Neural cell (in vitro differentiated cells): Measurements from ENCODE around the gene MTFR2. TPM values are rescaled to one million over a fixed set of nuclear protein-coding genes. Genes with fewer than 3 reads are reported as not detected.

Source experiments
- H2AFZ ChIP-seq: fragments of 200-600, 300-800 bp; sonication (generic), shearing (Covaris generic); 2 replicates; pipeline ENCODE4 v1.6.0; 2014; ENCODE audit warnings: low read depth, mild to moderate bottlenecking, antibody characterized with exemption, low read length, moderate library complexity
- H3F3A ChIP-seq: fragments of 200-600 bp; shearing (Covaris generic); 2 replicates; pipeline ENCODE4 v1.6.1; 2016; ENCODE audit warnings: mild to moderate bottlenecking, moderate library complexity, mixed read lengths, antibody characterized with exemption, low read length; ENCODE audit not compliant: insufficient read depth, poor library complexity, severe bottlenecking
- H3K27ac ChIP-seq: fragments of 200-600, 300-800 bp; sonication (generic), shearing (Covaris generic); 2 replicates; pipeline ENCODE4 v1.5.1; 2014; ENCODE audit warnings: mild to moderate bottlenecking, low read length, moderate library complexity
- H3K27me3 ChIP-seq: fragments of 300-800, 200-600 bp; sonication (generic), shearing (Covaris generic); 2 replicates; pipeline ENCODE4 v1.6.0; 2014; ENCODE audit warnings: mild to moderate bottlenecking, low read depth, low read length, moderate library complexity; ENCODE audit not compliant: insufficient read depth
- H3K36me3 ChIP-seq: fragments of 300-800, 200-600 bp; sonication (generic), shearing (Covaris generic); 2 replicates; pipeline ENCODE4 v1.5.1; 2014; ENCODE audit warnings: mild to moderate bottlenecking, antibody characterized with exemption, low read length, moderate library complexity; ENCODE audit not compliant: insufficient read depth
- H3K4me2 ChIP-seq: fragments of 300-800, 200-600 bp; sonication (generic), shearing (Covaris generic); 2 replicates; pipeline ENCODE4 v1.6.0; 2014; ENCODE audit warnings: mild to moderate bottlenecking, low read length
- H3K4me3 ChIP-seq: fragments of 300-800, 200-600 bp; sonication (generic), shearing (Covaris generic); 2 replicates; pipeline ENCODE4 v1.5.1; 2014; ENCODE audit warnings: mild to moderate bottlenecking, low read length, moderate library complexity
- H3K79me2 ChIP-seq: fragments of 200-600 bp; shearing (Covaris generic); replicated peaks from 2 replicates; pipeline ENCODE4 v1.6.0; 2014; ENCODE audit warnings: mild to moderate bottlenecking, low read length, moderate library complexity; ENCODE audit not compliant: insufficient read depth
- H3K9ac ChIP-seq: fragments of 300-800, 200-600 bp; sonication (generic), shearing (Covaris generic); 2 replicates; pipeline ENCODE4 v1.6.1; 2016; ENCODE audit warnings: mild to moderate bottlenecking, low read length, mixed read lengths
- H3K9me2 ChIP-seq: fragments of 200-600 bp; shearing (Covaris generic); 2 replicates; pipeline ENCODE4 v1.6.1; 2016; ENCODE audit warnings: mild to moderate bottlenecking, low read length, mixed read lengths; ENCODE audit not compliant: insufficient read depth
- H3K9me3 ChIP-seq: fragments of 200-600, 300-800 bp; sonication (generic), shearing (Covaris generic); 2 replicates; pipeline ENCODE4 v1.6.1; 2016; ENCODE audit warnings: mild to moderate bottlenecking, mixed run types, low read length, moderate library complexity, mixed read lengths
- H4K20me1 ChIP-seq: fragments of 200-600 bp; shearing (Covaris generic); 2 replicates; pipeline ENCODE4 v1.6.1; 2016; ENCODE audit warnings: mild to moderate bottlenecking, mixed run types; ENCODE audit not compliant: insufficient read depth
- EP300 ChIP-seq: fragments of 450-650 bp; conservative IDR thresholded peaks from 2 replicates; pipeline ENCODE4 v1.6.1; 2014; ENCODE audit warnings: antibody characterized with exemption, mild to moderate bottlenecking, moderate library complexity; ENCODE audit not compliant: poor library complexity, severe bottlenecking
- EZH2 ChIP-seq: fragments of 200-600, 300-800 bp; shearing (Covaris generic), sonication (generic); IDR thresholded peaks from 2 replicates; pipeline ENCODE4 v1.6.1; 2014; ENCODE audit warnings: antibody characterized with exemption, low read length, borderline replicate concordance, mild to moderate bottlenecking; ENCODE audit not compliant: insufficient read depth, poor library complexity, severe bottlenecking
- MXI1 ChIP-seq: fragments of 450-650 bp; conservative IDR thresholded peaks from 2 replicates; pipeline ENCODE4 v1.6.1; 2014; ENCODE audit warnings: antibody characterized with exemption, mild to moderate bottlenecking; ENCODE audit not compliant: poor library complexity, severe bottlenecking
- POLR2AphosphoS5 ChIP-seq: IDR thresholded peaks from 2 replicates; pipeline ENCODE4 v1.6.1; 2012
- RAD21 ChIP-seq: fragments of 450-650 bp; conservative IDR thresholded peaks from 2 replicates; pipeline ENCODE4 v1.6.1; 2014; ENCODE audit warnings: antibody characterized with exemption, mild to moderate bottlenecking, moderate library complexity
- SMC3 ChIP-seq: fragments of 450-650 bp; conservative IDR thresholded peaks from 2 replicates; pipeline ENCODE4 v1.6.1; 2014; ENCODE audit warnings: antibody characterized with exemption, mild to moderate bottlenecking, moderate library complexity; ENCODE audit not compliant: poor library complexity
- TAF1 ChIP-seq: IDR thresholded peaks from 2 replicates; pipeline ENCODE4 v1.6.1; 2012; ENCODE audit warnings: low read depth
- polyA plus RNA-seq: library from polyadenylated mRNA; depleted of rRNA; stranded (reverse); fragments of >200 nt; gene quantifications from 2 replicates; pipeline ENCODE4 v1.2.3, GENCODE V29; 2014
- TF ChIP-seq, protein P1 (sequence below): IDR thresholded peaks from 2 replicates; pipeline ENCODE4 v1.6.1; 2012; ENCODE audit warnings: borderline replicate concordance
- TF ChIP-seq, protein P2 (sequence below): fragments of 450-650 bp; IDR thresholded peaks from 2 replicates; pipeline ENCODE4 v1.5.1; 2014; ENCODE audit warnings: antibody characterized with exemption, mild to moderate bottlenecking, moderate library complexity; ENCODE audit not compliant: poor library complexity, severe bottlenecking

The MTFR2 gene
- polyA plus RNA-seq, 1 donor from 2014 or later = not detected

DNA sequence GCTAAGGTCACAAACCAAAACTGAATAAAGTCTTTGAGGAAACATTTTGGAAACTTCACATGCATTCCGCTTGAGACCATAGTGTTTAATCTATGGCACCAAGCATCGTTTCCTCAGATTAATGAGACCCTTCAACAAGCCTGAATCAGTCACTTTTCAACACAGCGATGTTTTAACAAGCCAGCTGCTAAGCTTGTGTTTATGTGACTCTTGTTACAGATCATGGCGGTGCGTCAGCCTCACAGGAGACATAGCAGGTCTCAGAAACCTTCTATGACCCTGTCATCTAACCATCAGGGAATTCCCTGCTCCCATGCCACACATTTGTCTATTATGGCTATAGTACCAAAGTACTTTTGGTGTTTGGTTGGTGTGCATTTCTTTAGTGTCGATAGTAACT is 57.2 kb downstream of the MTFR2 start:
- Histone ChIP-seq H3K27ac (no peak overlapping the region), H3K9ac (no peak overlapping the region), H2AFZ (no peak overlapping the region), H3F3A (peaks cover 7% of the 10 kb centered on the region), H3K27me3 (no peaks in the 10 kb centered on the region), H3K4me2 (no peak overlapping the region), H3K4me3 (no peak overlapping the region), H4K20me1 (no peaks in the 10 kb centered on the region), H3K36me3 (no peaks in the 10 kb centered on the region), H3K9me3 (no peaks in the 10 kb centered on the region), H3K79me2 (no peaks in the 10 kb centered on the region), H3K9me2 (no peaks in the 10 kb centered on the region)
- TF ChIP-seq, protein P1, sequence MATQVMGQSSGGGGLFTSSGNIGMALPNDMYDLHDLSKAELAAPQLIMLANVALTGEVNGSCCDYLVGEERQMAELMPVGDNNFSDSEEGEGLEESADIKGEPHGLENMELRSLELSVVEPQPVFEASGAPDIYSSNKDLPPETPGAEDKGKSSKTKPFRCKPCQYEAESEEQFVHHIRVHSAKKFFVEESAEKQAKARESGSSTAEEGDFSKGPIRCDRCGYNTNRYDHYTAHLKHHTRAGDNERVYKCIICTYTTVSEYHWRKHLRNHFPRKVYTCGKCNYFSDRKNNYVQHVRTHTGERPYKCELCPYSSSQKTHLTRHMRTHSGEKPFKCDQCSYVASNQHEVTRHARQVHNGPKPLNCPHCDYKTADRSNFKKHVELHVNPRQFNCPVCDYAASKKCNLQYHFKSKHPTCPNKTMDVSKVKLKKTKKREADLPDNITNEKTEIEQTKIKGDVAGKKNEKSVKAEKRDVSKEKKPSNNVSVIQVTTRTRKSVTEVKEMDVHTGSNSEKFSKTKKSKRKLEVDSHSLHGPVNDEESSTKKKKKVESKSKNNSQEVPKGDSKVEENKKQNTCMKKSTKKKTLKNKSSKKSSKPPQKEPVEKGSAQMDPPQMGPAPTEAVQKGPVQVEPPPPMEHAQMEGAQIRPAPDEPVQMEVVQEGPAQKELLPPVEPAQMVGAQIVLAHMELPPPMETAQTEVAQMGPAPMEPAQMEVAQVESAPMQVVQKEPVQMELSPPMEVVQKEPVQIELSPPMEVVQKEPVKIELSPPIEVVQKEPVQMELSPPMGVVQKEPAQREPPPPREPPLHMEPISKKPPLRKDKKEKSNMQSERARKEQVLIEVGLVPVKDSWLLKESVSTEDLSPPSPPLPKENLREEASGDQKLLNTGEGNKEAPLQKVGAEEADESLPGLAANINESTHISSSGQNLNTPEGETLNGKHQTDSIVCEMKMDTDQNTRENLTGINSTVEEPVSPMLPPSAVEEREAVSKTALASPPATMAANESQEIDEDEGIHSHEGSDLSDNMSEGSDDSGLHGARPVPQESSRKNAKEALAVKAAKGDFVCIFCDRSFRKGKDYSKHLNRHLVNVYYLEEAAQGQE = no peak
- TF ChIP-seq EP300 (no peak), TAF1 (no peak), RAD21 (no peak), MXI1 (no peak), SMC3 (no peak), POLR2AphosphoS5 (peak; percentile 37), EZH2 (no peak)
- TF ChIP-seq, protein P2, sequence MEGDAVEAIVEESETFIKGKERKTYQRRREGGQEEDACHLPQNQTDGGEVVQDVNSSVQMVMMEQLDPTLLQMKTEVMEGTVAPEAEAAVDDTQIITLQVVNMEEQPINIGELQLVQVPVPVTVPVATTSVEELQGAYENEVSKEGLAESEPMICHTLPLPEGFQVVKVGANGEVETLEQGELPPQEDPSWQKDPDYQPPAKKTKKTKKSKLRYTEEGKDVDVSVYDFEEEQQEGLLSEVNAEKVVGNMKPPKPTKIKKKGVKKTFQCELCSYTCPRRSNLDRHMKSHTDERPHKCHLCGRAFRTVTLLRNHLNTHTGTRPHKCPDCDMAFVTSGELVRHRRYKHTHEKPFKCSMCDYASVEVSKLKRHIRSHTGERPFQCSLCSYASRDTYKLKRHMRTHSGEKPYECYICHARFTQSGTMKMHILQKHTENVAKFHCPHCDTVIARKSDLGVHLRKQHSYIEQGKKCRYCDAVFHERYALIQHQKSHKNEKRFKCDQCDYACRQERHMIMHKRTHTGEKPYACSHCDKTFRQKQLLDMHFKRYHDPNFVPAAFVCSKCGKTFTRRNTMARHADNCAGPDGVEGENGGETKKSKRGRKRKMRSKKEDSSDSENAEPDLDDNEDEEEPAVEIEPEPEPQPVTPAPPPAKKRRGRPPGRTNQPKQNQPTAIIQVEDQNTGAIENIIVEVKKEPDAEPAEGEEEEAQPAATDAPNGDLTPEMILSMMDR = no peak

DNA sequence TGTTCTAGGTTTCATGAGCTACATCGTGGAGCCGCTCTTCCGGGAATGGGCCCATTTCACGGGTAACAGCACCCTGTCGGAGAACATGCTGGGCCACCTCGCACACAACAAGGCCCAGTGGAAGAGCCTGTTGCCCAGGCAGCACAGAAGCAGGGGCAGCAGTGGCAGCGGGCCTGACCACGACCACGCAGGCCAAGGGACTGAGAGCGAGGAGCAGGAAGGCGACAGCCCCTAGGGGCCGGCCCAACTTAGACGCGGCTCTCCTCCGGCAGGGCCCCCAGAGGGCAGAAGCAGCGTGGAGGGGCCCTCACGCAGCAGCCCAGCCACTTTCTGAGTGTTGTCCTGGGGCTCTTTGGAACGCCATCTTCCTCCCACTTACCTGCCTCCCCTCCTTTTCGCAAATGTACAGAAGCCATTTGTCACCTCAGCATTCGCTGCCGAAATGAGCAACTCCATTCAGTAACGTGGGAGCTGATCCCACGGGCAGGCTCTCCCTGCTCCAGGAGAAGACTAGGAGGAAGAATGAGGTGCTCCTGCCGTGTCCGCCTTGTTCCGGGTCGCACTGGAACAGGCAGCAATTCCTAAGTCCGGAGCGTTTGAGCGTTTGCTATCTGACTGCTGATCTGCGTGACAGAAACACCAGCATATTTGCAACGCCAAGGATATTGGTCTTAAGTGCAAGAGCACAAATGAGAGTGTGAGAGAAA is 58.4 kb downstream of the MTFR2 start:
- Histone ChIP-seq H3K4me3 (no peak overlapping the region), H3K36me3 (no peaks in the 10 kb centered on the region), H3F3A (peaks cover 7% of the 10 kb centered on the region), H3K9ac (no peak overlapping the region), H3K9me2 (no peaks in the 10 kb centered on the region), H3K27me3 (no peaks in the 10 kb centered on the region), H4K20me1 (no peaks in the 10 kb centered on the region), H3K27ac (no peak overlapping the region), H3K9me3 (no peaks in the 10 kb centered on the region), H3K79me2 (no peaks in the 10 kb centered on the region), H3K4me2 (no peak overlapping the region), H2AFZ (no peak overlapping the region)
- TF ChIP-seq SMC3 (no peak), EP300 (no peak), POLR2AphosphoS5 (no peak), TAF1 (no peak), RAD21 (no peak), MXI1 (no peak), EZH2 (no peak)
- TF ChIP-seq, protein P2 = no peak
- TF ChIP-seq, protein P1 = no peak
